ENCODE measurements around the gene CTCF.
"Not testable (repeated sequence)": the region's sequence is repeated elsewhere in the genome, so short reads cannot be mapped to it uniquely, and the experiment has no call there.

Gene CTCF, protein sequence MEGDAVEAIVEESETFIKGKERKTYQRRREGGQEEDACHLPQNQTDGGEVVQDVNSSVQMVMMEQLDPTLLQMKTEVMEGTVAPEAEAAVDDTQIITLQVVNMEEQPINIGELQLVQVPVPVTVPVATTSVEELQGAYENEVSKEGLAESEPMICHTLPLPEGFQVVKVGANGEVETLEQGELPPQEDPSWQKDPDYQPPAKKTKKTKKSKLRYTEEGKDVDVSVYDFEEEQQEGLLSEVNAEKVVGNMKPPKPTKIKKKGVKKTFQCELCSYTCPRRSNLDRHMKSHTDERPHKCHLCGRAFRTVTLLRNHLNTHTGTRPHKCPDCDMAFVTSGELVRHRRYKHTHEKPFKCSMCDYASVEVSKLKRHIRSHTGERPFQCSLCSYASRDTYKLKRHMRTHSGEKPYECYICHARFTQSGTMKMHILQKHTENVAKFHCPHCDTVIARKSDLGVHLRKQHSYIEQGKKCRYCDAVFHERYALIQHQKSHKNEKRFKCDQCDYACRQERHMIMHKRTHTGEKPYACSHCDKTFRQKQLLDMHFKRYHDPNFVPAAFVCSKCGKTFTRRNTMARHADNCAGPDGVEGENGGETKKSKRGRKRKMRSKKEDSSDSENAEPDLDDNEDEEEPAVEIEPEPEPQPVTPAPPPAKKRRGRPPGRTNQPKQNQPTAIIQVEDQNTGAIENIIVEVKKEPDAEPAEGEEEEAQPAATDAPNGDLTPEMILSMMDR

DNA sequence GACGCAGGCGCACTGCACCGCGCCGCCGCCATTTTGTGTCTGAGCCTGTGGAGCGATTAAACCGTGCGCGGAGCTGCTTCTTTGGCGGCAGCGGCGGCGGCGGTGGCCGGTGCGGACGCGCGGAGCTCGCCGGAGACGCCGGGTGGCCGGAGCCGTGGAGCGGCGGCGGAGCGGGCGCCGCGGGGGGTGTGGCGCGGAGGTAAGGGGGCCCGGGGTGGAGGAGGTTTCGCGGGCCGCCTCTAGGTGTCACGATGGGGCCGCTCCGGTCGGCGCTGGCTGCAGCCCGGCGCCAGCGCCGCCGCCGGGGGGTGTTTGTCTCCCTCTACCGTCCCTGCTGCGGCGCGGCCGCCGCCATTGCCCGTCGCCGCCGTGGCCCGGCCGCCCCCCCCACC, at the start of gene CTCF:
Gene CTCF (plus strand): TSS at position 1 of the 392 bp plus-strand sequence. CDS start 48,307 bp downstream, outside the sequence.
- peak; percentile 80 to 86 for DNase-seq

DNA sequence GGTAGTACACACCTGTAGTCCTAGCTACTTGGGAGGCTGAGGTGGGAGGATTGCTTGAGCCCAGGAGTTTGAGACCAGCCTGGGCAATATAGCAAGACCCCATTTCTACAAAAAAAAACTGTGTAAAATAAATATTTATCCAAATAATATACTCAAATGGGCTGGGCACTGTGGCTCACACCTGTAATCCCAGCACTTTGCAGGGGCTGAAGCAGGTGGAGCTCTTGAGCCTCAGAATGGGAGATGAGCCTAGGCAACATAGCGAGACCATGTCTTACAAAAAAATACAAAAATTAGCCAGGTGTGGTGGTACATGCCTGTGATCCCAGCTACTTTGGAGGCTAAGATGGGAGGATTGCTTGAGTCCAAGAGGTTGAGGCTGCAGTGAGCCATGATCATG, 48.4 kb upstream of the CTCF start:
- not testable (repeated sequence) for DNase-seq

DNA sequence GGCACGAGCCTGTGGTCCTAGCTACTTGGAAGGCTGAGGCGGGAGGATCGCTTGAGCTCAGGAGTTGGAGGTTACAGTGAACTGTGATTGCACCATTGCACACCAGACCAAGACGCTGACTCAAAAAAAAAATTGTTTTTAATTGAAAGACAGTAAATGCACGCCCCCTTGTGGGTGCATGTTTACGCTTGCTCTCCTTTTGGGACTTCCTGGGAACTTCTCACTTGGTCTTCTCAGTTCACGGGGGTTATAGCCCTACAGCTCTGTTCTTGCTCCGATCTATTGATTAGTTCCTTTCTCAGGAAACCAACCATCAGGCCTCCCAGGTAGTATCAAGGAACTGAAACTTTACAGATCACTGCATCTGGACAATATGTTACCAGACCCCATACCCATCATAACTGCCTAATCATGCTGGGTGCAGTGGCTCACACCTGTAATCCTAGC, 47.9 kb upstream of the CTCF start:
- DNase-seq: peak; percentile 77 to 83

DNA sequence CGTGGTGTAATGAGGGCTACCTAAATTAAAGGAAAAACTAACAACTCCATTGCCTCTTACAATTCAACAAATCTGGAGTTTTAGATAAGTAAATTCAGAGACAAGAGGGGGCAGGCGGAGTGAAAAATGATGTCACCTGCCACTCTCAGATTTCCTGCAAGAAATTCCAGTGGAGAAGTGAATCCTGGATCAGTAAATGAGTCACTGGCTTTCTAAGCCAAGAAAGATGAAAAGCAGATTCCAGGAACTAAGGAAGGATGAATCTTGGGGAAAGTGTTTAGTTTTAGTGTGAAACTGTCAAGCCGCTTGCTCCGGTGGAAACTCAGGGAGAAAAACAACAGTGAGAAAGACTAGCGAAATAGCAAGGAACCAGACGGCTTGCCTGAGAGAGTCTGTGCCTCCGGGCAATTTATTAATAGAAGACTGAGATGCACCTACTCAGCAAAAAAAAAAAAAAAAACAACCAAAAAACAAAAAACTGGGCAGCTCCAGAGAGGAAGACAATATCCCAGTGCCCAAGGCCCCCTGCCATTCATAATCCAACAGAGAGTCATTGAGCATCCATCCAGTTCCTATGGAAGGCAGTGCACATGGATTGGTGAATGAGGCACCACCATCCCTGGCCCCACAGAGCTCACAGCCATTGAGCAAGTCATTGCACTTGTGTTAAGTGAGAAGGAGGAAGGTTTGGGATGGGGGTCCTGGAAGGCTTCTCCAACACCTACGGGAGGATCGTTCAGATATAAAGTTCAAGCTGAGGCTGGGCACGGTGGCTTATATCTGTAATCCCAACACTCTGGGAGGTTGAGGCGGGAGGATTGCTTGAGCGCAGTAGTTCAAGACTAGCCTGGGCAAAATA, 45.8 kb upstream of the CTCF start:
- DNase-seq: no peak

DNA sequence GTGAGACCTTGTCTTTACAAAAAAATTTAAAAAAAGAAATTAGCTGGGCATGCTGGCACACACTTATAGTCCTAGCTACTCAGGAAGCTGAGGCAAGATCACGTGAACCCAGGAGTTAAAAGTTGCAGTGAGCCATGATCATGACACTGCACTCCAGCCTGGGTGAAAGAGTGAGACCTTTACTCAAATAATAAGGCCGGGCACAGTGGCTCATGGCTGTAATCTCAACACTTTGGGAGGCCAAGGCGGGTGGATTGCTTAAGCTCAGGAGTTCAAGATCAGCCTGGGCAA, 45.2 kb upstream of the CTCF start:
- no peak for DNase-seq

DNA sequence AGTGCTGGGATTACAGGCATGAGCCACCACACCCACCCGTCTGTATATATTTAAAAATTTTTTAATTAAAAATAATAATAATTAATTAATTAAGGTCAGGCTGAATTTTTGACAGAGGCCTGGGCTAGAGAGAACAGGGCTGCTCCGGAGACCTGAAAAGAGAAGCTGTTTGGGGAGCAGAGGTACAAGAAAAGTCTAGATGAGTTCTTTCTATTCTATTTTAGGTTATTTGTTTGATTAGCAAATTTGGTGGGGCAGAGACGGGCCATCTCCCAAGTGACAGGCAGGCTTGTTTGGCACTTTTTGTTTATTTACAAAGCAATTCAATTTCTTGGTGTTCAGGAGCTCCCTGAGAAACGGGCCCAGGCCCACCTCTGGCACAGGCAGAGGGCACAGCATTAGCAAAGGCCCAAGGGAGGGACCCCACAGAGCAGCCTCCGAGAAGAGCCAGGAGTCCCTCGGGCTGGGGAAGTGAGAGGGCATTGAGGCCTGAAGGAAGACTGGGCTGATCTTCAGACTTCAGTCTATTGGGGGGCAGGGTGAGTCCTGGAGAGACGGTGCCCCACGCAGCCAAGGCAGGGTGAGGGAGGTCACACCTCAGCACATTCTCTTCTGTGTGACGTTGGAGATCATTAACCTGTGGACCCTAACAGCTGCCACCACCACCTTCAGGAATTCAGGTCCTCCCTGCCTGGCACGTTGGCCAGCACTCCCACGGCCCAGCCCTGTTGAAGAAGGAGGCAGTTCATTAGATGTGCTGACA, 44.5 kb upstream of the CTCF start:
- no peak for DNase-seq

DNA sequence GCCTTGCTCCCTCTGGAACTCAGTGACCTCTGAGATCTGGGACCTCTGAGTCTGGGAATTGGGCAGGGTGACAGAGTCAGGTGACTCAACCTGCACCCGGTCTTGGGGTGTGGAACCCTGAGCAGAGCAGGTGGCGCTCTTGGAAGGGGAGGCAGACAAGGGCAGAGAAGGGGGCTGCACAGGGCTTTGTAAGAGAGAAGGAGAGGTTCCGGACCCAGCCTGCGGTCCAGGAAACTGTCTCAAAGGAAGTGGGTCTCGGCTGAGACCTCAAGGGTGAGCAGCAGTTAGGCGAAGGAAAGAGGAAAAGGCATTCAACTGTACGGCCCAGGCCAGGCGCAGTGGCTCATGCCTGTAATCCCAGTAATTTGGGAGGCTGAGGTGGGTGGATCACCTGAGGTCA, 43.6 kb upstream of the CTCF start:
- DNase-seq: no peak

DNA sequence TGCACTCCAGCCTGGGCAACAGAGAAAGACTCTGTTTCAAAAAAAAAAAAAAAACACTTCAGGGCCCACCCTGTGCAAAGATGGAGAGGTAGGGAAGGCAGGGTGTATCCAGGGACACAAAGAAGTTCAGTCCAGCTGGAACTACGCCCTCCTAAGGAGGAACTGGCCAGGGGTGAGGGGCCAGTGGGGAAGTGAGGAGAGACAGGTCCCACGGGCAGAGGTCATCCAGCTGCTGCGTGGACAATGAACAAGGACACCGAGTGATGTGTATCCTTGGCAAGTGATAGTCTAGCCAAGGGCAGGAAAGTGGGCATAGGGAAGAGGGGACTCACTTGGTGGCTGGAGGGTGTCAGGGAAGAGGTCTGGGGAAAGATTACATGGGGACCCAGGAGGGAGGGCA, 43.1 kb upstream of the CTCF start:
- DNase-seq: no peak

DNA sequence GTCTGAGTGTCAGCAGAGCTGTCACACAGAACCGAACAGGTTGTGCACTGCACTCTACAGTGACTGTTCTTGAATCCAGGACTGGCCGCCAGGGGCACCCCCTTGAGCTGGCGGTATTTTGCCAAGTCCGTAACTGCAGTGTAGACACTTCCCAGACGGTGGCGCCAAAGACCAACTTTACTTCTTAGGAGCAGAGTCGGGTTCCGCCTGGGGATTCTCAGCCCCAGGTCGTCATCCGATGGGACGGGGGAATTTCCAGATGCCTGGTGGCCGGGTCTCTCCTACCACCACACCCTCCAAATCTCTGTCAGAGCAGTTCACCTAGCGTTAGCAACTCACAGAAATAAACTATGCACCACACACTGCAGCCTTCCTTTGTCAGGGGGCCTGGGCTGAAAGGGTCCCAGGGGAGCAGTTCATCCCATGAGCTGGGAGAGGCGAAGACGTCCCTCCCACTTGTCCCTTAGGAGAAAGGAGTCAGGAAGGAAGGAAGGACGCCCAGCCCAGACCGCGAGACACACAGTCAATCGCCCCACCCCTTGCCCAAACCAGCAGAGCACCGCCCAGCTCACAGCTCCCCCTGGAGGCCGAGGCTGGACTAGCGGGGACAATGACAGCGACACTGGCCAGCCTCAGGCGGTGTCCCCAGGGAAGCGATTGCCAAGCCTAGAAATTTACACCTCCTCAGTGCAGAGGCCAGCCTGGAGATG, 41.1 kb upstream of the CTCF start:
- DNase-seq: peak; percentile 94 to 99

DNA sequence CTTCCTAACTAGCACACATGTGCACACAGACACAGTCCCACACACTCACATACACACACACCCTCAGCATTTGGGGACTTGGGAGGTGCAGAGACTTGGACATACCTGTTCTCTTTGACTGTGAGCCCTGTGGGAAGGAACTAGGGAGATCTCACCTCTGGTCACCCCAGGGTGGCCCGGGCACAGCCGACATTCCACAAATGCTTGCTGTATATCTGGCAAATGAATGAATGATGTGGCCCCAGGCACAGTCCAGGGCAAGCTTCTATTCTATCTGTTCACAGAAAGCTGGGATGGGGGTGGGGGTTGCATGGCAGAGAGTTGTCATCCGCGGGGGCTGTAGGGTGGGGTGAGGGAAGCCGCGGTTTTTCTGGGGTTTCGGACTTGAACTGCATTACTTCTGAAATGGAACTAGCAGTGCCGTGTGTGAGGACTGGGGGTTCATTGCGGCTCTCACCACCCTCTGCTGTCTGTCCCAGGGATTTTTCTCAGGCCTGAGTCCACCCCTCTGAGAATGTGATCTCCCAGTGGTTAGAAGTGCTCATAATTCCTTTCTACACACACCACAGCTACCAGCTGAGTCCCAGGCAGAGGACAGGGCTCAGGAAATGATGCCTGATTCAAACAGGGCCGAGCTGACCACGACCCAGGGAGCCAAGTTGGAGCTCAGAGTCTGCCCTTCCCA, 37.0 kb upstream of the CTCF start:
- no peak for DNase-seq

DNA sequence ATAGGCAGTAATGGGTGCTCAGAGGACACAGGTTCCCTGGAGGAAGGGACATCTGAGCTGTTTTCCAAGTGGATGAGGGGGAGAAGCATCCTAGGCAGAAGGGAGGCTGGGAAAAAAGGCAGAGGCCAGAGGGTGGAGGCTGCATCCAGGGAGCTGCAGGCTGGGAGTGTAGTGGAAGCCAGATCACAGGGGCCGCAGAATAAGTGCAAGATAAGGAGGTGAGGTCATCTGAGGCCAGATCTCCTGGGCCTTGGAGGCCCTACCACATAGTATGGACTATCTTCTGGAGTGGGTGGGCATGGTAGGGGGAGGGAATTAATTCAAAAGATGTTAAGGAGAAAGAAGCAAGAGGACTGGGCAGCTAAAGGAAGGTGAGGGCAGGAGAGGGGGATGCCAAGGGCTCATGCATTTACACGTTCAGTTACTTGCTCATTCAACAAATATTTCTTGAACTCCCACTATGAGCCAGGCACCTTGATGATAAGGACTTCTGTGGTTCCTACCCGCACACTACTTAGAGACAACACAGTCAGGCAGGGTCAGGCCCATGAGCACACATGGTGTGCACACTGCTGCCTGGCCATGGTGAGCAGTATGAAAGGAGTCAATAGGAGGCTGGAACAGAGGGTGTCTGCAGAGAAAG, 36.1 kb upstream of the CTCF start:
- DNase-seq: no peak

DNA sequence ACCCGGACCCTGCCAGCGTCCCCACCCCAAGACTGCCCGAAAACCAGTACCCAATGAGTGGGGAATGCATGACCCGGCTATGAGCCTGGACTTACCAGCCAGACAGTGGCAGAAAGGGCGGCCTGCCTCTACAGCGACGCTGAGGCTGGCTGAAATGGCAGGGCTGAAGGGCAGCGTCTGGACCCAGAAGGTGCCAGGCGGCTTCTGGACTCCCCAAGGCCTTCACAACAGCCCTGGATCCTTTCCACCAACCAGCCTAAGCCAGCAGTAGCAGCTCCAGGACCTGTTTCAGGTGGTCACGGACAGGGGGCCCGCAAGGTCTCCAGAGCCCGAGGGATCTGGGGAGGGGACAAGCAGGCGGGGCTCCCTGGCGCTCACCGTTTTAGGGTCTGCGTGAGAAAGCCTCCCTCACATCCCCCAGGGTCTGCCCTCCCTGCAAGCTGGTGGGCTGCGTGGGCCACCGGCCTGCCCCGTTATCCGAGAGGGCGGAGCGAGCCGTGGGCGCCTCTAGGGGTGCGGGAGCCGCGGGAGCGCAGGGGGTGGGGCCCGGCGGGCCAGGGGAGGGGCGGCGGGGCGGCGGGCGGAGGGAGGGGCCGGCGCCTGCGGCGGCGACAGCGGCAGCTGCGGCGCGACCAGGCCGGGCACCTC, 34.0 kb upstream of the CTCF start, which contains the start of gene RIPOR1:
Gene RIPOR1 (plus strand): TSS at position 608 of the 648 bp plus-strand sequence. CDS start 9,618 bp downstream, outside the sequence.
- peak; percentile 41 to 52 for DNase-seq

DNA sequence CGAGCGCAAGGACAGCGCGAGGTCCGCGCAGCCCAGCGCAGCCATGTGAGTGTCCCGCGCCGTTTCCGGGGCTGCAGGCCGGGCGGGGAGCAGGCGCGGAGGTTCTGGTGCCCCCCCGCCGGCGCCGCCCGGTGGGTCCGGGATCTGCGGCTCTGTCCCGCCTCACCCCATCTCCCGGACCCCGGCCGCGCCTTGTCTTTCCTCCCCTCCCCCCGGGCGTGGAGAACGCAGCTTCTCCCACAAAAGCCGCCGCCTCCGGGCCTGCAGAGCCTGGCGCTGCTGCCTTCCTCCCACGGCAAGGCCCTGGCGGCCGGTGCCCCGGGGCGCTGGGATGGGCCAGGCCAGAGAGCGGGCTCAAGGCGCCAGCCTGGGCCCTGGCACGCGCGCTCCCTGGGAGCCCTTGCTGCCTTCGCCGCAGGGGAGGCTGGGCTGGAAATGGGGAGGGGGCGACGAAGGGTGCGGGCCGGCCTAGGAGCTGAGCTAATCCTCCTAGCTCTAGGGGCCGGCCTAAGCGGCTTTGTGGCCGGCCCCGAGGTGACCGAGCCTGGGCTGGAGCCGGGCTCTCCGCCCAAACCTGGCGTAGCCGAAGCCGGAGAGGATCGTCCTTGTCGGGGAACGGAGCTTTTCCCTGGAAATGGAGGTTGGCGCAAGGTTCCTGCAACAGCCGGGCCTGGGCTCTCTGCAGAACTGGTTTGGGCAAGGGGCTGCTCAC, 33.3 kb upstream of the CTCF start:
- DNase-seq: no peak

DNA sequence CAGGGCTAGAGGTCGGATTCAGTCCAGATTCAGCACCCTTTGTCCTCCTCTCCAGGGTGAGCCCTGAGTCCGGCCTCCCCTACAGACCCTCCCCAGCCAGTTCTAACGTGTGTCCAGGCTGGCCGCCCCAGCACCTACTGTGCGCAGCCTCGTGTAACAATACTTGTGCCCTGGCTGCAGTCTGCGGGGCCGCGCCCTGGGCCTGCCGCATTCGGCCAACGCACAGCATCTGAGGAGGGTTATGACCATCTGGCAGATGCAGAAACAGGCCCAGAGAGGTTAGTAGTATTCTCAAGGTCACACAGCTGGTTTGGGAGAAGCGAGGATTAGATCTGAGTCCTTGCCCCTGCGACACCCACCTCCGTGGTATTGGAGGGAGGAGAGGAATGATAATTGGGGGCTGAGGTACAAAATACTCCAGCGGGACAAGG, 32.7 kb upstream of the CTCF start:
- DNase-seq: no peak

DNA sequence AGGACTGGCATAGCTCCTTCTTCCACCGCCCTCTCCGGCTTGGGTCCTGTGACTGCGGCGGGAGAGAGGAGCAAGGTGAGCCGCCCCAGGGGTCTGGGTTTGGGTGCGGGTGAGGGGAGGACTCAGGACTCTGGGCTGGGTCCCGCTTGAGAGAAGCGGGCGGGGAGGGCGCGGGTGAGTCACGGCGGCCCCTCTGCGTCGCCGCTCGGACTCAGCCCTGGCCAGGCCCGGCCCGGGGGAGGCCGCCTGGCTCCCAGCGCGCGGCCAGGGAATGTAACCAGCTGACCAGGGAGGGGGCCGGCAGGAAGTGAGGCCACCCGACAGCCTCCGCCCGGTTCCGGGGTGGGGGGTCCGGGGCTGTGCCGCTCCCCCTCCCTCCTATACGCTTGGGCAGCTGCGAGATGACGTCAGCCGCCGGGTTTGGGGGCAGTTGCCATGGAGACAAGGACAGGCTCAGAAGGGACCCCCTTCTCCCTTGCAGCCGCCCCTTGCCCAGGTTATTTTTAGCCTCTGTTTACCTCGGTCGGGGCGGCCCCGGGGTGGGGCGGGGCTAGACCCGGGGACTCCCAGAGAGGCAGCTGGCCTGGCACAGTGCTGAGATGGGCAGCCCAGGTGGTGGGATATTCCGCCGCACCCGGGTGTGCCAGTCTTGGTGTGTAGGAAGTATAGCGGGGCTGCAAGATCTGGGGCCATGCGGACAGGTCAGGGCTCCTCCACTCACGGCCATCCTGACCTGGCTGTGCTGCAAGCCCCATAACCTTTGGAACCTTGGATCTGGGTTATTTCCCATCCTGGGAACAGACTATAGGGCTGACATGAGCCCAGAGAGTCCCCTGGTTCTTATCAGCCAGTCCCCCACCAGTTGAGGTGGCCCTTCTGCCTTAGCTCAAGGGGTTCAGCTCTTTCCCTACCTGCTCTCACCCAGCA, 32.0 kb upstream of the CTCF start:
- DNase-seq: no peak

DNA sequence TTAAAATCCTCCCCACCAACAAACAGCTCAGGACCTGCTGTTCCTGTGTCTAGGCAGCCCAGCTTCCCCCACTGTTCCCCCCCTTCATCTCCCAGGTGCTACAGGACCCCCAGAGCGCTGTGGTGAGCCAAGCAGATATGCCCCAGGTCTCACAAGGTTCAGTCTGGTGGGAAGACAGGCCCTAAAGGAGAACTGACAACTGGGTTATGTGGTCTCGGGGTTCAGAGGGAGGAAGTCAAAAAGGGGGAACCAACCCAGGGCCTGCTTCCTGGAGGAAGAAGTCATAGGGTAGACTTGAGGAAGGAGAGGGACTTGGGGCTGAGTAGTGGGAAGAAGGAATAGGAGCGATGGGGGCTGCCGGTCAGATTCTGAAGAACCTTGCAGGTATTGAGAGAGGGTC, 31.1 kb upstream of the CTCF start:
- no peak for DNase-seq

DNA sequence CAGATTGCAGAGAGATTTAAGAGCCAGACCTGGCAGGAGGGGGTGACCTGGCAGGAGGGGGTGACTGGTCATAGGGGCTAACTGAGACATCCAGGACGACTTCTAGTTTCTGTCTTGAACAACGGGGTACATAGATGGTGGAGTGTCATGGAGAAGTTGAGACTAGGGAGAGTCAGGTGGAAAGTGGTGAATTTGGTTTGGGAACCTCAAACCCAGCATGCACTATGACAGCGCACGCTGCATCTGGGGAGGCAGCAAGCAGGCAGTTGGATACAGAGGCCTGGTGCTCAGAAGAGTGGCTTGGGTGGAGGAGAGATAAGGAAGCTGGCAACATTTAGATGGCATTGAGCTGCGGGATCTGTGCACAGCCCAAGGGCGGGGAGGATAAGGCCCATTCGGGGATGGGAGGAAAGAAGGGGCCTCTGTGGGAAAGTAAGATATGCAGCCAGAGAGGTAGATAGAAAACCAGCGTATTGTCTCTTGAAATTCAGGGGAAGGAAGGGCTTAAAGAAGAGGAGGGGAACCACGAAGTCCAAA, 29.2 kb upstream of the CTCF start:
- DNase-seq: no peak

DNA sequence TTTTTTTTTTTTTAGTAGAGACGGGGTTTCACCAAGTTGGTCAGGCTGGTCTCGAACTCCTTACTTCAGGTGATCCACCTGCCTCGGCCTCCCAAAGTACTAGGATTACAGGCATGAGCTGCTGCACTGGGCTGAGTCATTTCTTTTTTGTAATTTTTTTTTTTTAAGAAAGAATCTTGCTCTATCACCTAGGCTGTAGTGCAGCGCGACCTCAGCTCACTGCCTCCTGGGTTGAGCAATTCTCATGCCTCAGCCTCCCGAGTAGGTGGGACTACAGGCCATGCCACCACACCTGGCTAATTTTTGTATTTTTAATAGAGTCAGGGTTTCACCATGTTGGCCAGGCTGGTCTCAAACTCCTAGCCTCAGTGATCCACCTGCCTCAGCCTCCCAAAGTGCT, 28.3 kb upstream of the CTCF start:
- DNase-seq: not testable (repeated sequence)

All from activated CD4-positive, alpha-beta T cell treated with anti-CD3 and anti-CD28 coated beads for 4 hours (primary cell).